ENCODE results near the gene ZNF48.
A peak's percentile ranks its signal among the peaks of the same experiment; 100 is the strongest.

Gene ZNF48

DNA sequence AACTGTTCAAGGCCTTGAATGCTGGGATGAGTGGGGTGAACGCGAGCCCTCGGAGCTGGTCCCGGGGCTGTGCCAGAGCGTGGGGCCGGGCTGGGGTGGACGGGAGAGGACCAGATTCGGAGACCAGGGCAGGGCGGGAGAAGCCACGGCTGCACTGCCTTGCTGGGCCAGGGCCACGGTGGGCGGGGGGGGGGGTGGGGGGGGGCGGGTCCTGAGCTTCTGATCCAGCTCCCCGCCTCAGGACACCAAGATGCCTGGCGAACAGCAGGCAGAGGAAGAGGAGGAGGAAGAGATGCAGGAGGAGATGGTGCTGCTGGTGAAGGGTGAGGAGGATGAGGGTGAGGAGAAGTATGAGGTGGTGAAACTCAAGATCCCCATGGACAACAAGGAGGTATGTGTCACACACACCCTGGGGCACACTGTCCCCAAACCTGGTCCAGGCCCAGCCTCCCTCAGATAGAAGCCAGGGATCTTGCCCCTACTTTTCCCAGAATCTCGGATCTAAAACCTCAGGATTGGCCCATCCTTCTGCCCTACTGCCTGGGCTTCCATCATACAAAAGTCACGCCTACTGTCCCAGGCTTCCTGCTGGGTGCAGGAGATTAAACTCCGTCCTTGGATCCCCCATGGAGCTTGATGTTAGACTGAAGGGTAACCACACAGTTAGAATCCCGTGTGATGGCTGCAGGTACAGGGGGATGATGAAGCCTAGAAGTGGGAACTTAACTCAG, 12.7 kb downstream of the ZNF48 start:
- no peak for DNase-seq

DNA sequence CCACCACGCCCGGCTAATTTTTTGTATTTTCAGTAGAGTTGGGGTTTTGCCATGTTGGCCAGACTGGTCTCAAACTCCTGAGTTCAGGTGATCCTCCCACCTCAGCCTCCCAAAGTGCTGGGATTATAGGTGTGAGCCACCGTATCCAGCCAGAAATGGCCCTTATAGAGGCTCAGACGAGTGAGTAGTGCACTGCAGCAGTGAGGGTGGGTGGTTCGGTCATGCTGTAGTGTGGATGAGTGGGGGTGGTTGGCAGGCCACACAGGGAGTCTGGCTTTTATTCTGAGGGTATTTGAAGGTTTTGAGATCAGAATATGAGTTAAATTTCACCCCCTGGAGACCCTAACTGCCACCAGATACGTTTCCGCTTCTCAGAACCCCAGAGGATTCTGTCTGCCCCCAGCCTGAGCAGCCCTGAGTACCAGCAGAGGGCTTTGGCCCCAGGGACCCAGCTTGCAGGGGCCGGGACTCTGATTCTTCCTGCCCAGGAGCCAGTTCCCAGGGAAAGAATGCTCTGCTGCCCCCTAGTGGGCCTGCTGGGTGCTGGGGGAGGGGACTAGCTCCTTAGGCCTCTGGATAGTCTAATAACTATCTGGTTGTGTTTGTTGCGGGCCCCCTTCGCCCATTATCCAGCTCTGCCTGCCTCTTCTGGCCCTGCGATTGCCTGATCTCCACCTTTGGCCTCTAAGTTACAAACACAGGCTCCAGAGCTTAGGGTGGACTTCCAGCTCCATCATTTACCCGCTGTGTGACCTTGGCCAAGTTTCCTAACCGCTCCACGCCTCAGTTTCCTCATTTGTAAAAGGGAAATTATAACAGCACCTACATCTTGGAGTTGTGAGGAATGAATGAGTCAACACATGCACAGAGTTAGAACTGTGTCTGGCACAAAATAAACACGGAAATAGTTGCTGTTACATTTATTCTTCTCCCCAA, 14.2 kb downstream of the ZNF48 start:
- peak; percentile 95 for DNase-seq

DNA sequence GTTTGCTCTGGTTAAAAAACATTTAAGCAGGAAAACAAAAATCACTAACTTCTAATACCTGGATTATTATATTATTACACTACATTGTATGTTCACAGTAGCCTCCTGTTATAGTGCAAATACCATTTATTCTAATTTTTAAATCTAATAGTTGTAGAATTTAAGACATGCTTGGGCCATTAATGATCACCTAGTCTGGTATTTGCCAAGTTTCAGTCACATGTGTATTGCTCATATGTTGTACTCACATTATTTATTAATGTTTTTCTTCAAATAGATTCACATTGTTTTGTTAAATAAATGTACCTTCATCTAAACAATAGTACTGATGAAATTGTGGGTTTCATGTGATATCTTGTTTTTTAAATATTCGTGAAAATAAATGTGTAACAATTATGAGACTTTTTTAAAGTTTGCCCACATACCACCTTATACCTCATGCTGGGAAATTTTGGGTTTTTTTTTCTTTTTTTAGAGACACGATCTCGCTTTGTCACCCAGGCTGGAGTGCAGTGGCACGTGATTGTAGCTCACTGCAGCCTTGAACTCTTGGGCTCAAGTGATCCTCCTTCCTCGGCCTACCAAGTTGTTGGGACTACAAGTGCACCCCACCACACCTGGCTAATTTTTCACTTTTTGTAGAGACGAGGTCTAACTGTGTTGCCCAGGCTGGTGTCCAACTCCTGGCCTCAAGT, 18.0 kb downstream of the ZNF48 start:
- no peak for DNase-seq

DNA sequence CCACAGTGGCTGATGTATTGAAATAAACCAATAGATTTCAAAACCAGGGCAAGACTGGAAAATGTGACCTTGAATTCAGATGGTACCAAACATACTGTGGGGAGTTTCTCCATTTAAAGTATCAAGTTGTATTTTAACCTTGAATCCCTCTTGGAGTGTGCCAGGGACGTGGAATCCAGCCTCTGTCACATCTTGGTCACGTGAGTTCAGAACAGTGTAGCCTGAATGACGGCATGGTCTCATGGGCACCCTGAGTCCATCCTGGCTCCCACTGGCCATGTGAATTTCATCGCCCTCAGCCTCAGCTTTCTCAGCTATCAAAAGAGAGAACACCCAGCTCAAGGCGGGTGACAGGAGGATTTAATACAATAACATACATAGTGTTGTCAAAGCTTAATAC, 18.9 kb downstream of the ZNF48 start:
- no peak for DNase-seq

DNA sequence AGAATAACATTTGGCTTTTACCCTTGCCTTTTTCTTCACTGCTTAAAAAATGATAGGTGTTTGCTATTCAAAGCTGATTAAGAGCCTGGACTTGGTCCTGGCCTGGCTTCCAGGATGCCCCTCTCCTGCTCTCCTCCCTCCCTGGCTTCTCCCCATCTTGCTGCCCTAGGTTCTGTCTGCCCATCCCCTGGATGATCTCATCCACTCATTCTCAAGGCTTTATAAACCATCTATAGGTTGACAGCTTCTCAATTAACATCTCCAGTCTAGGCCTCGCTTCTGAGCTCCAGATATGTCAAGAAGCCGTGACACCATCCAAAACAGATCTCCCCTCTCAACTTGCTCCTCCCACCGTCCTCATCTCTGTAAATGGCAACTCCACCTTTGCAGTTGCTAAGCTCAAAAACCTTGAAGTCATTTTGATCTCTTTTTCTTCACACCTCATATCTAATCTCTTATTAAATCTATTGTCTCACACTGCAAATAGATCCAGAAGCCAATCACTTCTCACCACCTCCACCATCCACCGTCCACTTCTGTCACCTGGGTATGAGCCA, 20.9 kb downstream of the ZNF48 start:
- no peak for DNase-seq

DNA sequence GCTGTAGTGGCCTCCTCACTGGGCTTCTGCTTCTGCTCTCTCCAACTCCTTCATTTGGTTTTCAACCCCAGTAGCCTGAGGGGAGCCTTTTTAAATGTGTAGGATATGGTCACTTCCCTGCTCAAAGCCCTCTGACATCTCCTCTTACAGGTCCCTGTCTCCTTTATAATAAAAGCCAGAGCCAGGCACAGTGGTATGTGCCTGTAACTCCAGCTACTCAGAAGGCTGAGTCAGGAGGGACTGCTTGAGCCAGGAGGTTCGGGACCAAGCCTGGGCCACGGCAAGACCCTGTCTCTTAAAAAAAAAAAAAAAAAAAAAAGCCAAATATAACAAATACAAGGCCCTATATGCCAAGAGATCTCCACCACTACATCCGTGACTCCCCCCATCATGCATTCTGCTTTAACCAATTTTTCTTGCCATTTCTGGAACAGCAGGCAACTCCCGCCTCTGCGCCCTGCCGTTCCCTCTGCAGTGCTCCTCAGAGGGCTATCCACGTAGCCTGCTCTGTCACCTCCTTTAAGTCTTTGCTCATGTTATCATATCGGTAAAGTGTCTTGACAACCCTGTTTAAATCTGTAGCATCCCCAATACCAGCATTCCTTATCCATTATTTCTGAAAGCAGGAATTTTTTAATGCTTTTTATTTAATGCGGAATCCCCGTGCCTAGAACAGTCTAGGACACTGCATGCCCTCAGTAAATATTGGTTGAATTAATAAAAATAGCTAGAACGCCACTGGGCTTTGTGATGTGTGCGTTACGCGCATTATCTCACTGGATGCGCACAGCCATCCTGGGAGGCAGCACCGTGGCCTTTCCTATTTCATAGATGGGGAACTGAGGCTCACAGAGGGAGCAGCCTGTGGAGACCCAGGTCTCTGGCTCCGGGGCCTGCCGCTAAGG, 21.7 kb downstream of the ZNF48 start:
- DNase-seq, result no peak

DNA sequence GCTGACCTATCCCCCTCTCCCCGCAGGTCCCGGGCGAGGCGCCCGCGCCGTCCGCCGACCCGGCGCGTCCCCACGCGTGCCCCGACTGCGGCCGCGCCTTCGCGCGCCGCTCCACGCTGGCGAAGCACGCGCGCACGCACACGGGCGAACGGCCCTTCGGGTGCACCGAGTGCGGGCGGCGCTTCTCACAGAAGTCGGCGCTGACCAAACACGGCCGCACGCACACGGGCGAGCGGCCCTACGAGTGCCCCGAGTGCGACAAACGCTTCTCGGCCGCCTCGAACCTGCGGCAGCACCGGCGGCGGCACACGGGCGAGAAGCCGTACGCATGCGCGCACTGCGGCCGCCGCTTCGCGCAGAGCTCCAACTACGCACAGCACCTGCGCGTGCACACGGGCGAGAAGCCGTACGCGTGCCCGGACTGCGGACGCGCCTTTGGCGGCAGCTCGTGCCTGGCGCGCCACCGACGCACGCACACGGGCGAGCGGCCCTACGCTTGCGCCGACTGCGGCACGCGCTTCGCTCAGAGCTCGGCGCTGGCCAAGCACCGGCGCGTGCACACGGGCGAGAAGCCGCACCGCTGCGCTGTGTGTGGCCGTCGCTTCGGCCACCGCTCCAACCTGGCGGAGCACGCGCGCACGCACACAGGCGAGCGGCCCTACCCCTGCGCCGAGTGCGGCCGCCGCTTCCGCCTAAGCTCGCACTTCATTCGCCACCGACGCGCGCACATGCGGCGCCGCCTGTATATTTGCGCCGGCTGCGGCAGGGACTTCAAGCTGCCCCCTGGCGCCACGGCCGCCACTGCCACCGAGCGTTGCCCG, 22.5 kb downstream of the ZNF48 start:
- peak; percentile 85 for DNase-seq

DNA sequence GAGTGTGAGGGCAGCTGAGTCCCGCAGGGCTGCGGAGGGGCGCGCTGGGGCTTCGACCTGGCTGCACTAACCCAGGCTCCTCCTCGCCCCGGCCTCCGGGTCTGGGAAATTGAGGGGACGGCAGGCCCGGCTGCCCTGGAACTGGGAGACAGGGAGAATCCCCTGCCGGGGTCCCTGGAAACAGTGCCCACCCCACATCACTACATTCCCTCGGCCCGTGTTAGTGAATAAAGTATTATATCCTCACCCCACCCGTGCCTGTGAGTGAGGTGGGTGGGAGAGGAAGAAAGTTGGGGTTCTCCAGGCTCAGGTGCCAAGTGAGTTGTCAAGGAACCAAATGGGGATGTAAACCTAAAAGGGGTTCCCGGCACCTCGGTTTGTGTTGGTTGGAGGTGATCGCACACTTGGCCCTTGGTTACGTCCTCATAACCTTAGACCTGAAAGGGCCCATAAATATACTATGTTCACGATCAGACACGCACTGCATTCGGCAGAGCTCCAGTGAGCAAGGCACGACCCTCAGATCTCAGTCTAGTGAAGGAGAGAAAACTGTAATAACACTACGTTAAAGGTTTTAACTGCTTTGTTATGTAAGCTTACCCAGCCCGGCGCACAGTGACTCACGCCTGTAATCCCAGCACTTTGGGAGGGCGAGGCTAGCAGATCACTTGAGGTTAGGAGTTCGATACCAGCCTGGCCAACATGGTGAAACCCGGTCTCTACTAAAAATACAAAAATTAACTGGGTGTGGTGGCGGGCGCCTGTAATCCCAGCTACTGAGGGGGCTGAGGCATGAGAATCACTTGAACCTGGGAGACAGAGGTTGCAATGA, 23.3 kb downstream of the ZNF48 start:
- no peak for DNase-seq

DNA sequence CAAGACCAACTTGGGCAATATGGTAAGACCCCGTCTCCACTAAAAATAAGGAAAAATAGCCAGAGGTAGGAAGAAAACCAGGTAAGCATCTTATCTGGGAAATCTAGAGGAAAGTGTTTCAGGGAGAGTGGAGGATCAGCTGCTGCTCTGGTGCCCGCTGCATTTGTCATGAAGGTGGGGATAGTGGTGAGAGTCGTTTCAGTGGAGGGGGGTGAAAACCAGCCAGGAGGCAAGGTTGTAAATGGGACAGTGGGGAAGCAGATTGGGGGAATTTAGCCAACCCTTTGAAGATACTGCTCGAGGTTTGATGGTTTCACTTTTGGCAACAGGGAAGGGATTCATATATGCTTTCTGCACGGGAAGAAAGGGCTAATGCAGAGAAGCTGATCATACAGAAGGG, 25.8 kb downstream of the ZNF48 start:
- DNase-seq, result no peak

DNA sequence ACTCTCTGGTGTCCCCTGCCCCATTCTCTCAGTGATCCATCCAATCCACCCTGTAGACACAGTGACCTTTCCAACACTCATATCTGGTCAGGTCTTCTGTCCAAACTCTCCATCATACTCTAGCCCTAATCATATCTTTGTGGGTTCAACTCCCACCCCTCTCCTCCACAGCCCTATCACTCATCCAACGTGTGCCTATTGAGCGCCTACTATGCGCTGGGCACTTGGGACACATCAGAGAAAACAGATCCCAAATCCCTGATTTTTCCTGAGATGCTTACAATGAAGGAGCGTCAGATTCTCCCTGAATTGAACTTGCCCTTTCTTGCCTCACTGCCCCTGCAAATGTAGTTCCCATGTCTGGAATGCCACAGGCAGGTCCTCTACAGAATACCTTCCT, 32.8 kb downstream of the ZNF48 start:
- DNase-seq, result no peak

DNA sequence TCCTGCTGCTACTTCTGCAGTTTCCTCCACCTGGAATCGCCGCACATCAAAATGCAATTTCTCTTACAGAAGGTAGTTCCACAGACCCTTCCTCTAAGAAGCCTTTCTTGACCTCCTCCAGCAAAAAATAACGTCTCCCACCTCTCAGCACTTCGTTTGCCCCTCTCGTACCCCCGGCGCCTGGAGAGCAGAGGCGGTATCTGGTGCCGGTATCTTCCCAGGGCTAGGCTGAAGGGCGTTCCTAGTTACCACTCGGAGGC, 34.1 kb downstream of the ZNF48 start:
- DNase-seq, result no peak

DNA sequence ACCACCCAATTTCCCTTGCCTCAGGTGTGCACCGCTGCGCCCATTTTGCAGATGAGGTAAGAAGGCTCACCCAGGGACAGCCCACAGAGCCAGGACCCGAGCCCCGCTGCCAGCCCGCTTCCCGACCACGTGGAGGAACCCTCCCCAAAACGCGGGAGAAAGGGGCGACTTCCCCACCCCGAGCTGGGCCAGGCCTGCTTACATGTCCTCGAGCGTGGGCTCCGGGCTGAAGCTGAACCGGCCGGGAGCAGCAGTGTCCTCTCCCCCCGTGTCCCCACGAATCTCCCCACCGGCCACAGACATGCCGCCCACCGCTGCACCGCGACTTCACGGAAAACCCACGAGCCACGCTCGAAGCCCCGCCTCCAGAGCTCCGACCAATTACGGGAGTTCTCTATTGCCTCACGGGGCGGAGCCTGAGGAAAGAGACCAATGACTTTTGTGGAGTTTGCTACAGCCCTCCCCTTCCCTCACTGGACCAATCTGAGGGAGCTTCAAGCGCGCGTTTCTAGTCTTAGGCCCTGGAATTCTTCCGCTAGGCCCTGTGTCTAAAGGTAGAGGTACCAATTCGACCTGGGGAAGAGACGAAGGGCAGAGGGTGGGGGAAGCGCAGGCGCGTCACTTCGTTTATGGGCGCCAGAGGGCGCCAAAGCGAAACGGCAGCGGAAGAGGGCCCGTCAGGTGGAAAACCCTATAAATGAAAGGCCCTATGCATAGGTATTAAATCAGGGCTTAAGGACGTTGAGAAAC, 34.6 kb downstream of the ZNF48 start, which contains the start of gene DCTPP1:
TSS of gene DCTPP1 (minus strand) at position 353 of the 750 bp plus-strand sequence. CDS start at position 303, 50 bp downstream.
- DNase-seq, result peak; percentile 94

DNA sequence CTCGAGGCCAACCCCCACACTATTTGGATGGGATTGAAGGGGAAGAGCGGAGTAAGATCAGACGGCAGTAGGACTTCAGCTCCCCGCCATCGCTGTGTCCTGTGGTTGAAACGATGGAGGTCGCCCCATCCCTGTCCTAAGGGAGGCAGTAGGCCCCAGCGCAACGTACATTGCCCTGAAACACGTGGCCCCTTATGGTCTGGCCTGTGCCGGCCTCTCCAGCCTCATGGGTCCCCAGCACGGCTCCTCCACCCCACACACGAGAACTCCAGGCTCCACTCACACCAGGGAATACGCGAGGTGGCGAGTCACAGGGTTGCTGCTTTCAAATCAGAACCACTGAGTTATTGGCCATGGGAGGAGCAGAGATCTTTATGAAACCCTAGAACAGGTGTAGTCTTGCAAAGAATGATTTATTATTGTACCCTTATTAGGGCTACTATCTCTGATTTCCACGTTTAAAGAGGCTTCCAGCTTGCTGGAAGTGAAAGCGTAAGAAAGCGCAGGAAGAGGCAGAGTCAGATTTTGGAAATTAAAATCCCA, 35.3 kb downstream of the ZNF48 start:
- no peak for DNase-seq

DNA sequence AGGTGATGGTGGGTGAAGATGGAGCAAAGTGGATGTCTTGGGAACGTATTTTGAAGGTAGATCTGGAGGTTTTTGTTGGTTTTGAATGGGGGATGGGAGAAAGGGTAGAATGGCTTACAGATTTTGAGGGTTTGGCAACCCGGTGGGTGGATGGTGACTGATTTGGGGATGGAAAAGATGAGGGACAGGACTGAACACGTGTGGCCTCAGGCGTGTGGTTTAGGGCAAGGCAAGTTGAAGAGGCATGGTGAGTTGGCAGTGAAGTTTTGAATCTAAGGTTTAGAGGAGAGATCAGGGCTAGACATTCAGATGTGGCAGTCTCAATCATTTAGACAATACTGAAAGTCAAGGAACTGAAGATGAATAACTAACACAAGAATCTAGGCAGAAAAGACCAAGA, 39.6 kb downstream of the ZNF48 start:
- no peak for DNase-seq

DNA sequence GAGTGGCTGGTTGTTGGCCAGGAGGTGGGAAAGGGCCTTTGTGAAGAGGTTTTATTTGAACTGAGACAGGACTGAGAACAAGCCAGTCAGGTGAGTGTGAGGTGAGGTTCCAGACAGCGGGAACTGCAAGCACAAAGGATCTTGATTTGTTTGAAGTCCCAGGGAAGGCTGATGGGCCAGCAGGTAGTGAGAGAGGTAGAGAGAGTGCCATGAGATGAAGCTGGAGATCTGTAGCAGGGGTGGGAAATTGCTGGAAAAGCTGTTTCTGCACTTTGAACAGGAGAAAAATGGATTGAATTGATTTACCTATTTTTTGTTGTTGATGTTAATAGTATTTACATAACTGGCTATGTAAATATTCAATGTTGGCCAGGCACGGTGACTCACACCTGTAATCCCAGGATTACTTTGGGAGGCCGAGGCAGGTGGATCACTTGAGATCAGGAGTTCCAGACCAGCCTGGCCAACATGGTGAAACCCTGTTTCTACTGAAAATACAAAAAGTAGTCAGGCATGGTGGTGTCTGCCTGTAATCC, 42.4 kb downstream of the ZNF48 start:
- DNase-seq, result no peak

DNA sequence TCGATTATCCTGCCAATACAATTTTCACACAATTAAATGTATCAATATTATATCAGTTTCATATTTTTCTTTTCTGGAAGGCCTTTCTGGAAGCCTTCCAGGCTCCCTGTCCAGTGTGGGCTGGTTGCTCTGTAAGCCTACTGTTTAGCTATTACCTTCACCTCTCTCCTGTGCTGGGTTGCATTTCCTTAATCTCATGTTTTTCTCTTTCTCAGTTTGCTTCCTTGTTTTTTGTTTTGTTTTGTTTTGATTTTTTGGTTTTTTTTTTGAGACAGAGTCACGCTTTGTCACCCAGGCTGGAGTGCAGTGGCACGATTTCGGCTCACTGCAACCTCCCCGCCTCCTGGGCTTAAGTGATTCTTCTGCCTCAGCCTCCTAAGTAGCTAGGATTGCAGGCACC, 43.6 kb downstream of the ZNF48 start:
- no peak for DNase-seq

DNA sequence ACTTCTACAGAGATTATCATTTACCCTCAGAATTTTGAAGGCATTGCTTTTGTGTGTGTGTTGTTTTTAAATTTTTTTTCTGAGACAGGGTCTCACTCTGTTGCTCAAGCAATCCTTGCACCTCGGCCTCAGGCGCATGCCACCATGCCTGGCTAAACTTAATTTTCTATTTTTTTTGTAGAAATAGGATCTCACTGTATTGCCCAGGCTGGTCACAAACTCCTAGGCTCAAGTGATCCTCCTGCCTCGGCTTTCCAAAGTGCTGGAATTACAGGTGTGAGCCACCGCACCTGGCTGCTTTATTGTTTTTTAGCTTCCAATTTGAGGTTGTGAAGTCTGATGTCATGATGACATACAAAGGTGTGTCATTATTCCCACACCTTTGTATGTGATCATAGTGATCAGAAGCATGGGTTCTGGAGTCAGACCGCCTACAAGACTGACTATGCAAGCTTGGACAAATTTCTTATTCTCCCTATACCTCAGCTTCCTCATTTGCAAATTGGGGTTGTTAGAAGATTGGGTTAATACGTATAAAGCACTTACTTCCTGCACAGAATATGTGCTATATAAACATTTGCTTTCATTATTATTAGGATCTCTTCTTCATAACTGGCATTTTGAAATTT, 44.6 kb downstream of the ZNF48 start:
- DNase-seq, result no peak

DNA sequence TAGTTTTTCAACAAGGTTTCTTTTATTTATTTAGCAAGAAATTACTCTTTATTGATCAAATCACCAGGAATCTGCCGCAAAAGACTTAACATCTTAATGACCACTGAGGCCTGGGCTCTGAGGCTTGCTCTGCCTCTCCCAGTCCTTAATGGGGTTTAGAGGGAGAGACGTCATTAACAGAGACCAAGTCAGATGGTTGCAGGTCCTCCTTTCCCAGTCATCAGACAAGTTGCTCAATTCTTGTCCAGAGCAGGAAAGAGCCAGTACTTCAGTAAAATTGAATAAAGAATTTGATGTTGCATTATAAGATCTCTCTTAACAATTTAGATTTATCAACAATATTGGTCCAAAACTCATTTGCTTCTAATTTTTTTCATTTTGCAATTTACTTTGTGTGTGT, 48.4 kb downstream of the ZNF48 start:
- no peak for DNase-seq

All from activated CD4-positive, alpha-beta T cell treated with anti-CD3 and anti-CD28 coated beads, Interleukin-2, amount 50 U/mL, for 1 hour (primary cell).